G401.6 (cell line): ENCODE results near the gene PCBD2.
"Not testable (repeated sequence)": the region's sequence is repeated elsewhere in the genome, so short reads cannot be mapped to it uniquely, and the experiment has no call there.

Experiments
- FAIRE-seq: peaks from 2 replicates; lab custom pipeline; 2012; peaks lifted over from hg19 to GRCh38; lab: Jason Lieb, UNC

PCBD2 gene

DNA sequence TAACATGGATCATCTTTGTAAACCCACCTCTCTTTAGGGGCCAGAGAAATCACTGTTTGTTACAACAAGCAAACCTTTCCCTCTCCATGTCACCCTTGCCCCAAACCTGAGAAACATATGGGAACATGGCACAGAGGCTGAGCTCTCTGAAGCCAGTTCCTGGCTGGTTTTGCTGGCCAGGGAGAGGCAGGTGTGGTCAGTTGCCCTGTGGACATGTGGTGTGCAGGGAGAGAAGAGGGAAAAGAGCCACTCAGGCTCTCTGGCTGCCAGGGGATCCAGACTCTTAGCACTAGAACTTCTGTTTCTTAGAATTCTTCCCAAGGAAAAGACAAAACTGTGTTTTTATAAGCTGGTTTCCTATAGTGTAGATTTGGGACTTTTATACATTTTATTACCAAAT lies 58.2 kb downstream of the PCBD2 start:
- no peak for FAIRE-seq

- no peak for FAIRE-seq
Observed at GRCh38 chr5:134964359-134965270, 59.7 kb downstream of the PCBD2 start.

GRCh38 chr5:134965271-134965825 lies 60.4 kb downstream of the PCBD2 start:
- FAIRE-seq: no peak

GRCh38 chr5:134967607-134968006 lies 62.7 kb downstream of the PCBD2 start, which contains the start of gene CATSPER3:
CATSPER3 (plus strand) TSS chr5:134967907; CDS start chr5:134967992, 85 bp downstream.
- no peak for FAIRE-seq

DNA sequence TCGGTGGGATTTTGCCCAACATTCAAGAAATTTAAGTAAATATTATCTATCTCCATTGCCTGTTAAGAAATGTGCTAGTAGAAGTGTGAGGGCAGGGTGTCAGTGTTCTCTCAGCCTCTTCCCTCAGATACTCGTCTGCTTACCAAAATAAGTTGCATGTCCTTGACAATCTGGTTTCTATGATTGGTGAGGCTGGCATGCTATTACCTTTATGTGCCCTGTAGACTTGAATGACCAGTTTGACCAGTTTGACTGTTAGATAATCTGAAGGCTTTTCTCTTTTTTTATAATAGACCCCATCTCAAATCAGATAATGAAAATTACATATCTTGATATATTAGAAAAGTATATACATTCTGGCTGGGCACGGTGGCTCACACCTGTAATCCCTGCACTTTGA lies 63.1 kb downstream of the PCBD2 start:
- FAIRE-seq: no peak

DNA sequence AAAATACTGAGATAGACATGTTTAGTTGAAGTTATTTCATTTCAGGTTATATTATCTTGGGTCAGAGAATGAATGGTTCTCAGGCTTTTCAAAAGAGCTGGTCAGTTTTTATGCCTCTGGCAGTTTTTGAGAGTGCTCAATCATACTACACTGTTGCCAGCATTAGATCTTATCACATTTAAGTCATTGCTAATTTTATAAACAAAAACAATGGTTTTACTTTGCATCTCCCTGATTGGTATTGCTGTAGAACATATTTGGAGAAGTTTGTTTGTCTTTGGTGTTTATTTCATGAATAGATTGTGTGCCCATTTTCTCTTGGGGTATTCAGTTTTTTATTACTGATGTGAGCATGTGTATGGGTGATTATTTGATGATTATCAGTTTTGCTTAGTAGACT lies 64.2 kb downstream of the PCBD2 start:
- no peak for FAIRE-seq

DNA sequence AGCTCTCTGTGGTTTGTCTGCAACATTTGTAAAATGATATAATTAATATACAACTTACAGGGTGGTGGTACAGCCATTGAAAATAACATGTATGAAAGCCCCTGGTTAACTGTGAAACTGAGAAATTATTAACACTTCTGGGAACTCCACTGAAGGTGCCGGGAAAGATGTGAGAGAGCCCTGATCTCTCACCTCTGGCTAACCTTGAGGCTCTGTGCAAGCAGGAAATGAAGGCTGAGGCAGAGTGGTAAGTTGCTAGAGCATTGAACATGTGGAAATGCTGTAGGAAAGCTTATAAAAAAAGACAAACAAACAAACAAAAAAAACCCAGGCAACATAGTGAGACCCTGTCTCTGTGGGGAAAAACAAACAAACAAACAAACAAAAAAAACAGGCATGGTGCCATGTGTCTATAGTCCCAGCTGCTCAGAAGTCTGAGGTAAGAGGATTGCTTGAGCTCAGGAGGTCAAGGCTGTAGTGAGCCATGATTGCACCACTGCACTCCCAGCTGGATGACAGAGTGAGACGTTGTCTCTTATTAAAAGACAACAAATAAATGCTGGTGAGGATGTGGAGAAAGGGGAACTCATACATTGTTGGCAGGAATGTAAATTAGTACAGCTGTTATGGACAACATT lies 70.3 kb downstream of the PCBD2 start:
- FAIRE-seq: no peak

DNA sequence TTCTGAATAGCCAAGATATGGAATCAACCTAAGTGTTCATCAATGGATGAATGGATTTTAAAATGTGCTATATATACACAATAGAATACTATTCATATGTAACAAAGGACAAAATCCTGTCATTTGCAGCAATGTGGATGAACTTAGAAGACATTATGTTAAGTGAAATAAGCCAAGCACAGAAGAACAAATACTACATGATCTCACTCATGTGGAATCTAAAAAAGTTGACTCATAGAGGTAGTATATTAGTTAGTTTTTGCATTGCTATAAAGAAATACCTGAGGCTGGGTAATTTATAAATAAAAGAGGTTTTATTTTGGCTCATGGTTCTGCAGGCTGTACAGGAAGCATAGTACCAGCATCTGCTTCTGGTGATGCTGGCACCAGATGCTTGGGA lies 70.9 kb downstream of the PCBD2 start:
- no peak for FAIRE-seq

DNA sequence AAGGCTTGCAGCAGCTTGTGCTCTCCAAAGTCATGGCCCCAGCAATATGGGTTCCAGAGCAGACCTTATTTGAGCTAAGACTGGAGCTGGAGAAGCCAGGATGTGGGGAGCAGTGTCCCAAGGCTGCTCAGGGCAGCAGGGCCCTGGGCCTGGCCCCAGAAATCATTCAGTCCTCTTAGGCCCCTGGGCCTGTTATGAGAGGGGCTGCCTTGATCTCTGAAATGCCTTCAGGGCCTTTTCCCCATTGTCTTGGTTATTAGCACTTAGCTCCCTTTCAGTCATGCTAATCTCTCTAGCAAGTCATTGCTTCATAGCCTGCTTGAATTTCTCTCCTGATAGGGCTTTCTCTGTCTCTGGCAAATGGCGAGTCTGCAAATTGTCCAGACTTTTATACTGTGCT lies 71.9 kb downstream of the PCBD2 start:
- no peak for FAIRE-seq

DNA sequence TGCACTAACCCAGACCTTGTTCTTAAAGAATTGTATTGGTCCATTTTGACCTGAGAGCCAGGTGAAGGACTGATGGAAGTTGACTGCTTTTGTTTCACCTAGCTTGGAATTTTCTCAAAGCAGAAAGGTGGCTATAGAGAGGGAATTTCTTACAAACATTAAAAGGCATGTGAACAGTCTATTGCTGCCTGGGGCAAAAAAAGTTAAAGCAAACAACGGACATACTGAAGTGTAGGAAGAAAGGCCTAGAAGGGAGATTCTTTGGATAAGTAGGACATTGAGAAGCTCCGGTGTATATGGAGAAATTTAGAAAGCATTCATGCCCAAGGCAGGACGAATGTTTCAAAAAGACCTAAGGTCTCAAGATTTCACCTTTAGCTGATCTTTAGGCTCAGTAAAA lies 74.5 kb downstream of the PCBD2 start:
- no peak for FAIRE-seq

DNA sequence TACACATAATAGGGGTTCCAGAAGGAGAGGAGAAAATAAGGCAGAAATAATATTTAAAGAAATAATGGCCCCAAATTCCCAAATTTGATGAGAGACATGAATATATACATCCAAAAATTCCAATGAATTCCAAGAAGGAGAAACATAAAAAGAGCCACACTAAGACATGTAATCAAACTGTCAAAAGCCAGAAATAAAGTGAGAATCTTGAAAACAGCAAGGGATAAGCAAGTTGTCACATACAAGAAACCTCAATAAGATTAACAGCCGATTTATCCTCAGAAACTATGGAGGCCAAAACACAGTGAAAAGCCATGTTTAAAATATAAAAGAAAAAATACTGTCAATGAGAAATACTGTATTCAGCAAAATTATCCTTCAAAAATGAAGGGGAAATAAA lies 77.3 kb downstream of the PCBD2 start:
- no peak for FAIRE-seq

GRCh38 chr5:134989266-134989830 lies 84.4 kb downstream of the PCBD2 start:
- no peak for FAIRE-seq

- FAIRE-seq: not testable (repeated sequence)
Observed at GRCh38 chr5:134990183-134990582, 85.3 kb downstream of the PCBD2 start.

DNA sequence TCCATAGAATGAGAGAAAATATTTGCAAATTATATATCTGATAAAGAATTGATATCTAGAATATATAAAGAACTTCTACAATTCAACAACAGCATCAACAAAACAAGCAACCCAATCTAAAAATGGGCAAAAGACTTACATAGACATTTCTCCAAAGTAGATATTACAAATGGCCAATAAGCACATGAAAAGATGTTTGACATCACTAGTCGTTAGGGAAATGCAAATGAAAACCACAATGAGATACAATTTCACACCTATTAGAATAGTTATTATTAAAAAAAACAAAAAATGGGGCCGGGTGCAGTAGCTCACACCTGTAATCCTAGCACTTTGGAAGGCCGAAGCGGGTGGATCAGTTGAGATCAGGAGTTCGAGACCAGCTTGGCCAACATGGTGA lies 87.2 kb downstream of the PCBD2 start:
- no peak for FAIRE-seq

DNA sequence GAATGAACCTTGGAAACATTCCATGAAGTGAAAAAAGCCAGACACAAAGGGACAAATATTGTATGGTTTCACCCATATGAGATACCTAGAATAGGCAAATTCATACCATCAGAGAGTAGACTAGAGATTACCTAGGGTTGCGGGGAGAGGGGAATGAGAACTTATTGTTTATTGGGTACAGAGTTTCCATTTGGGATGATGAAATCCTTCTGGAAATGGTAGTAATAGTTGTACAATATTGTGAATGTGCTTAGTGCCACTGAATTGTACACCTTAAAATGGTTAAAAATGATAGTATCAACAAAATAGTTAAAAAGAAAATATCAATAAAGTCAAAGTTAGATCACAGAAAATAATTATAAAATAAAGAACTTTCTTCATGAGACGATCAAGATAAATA lies 88.2 kb downstream of the PCBD2 start:
- no peak for FAIRE-seq

DNA sequence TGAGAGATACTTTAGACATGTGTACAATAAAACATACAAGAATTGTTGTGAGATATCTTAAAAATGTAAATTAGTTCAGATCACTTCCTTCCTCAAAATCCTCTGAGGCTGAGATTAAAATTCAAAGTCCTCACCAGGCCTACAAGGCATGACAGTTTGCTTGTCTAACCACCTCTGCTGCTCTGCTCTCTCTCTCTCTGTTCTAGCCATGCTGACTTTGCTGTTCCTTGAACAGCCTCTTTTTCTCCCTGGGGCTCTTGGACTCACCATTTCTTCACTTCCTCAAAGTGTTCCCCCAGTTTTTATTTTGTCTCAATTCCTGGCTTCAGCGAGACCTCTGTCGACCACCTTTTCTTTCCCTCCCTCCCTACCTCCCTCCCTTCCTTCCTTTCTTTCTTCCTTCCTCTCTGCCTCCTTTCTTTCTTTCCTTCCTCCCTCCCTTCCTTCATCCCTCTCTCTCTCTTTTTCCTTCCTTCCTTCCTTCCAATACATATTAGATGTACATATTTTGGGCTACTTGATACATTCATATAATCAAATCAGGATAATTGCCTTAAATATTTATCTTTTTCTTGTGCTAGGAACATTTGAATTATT lies 89.7 kb downstream of the PCBD2 start:
- FAIRE-seq: no peak

- FAIRE-seq: no peak
Observed at GRCh38 chr5:134995850-134996402, 91.0 kb downstream of the PCBD2 start.

DNA sequence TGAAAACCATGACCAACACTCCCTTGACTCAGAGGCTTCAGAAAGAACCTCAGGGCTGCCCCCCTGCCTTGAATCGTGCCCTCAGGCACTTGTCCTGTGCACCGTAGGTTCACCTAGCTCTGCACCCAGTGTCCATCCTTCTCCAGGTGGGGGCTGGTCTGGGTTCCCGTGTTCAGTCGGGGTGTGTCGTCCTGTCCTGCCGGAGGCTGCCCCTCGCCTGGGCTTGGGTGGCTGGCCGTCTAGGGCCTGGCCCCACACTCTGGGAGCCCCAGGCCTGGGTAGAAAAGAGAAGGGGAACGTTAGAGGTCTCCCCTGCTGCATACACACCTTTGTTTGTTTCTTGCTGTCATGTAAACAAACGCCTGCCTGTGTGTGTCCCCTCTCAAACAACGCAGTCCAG lies 92.1 kb downstream of the PCBD2 start:
- FAIRE-seq: no peak

DNA sequence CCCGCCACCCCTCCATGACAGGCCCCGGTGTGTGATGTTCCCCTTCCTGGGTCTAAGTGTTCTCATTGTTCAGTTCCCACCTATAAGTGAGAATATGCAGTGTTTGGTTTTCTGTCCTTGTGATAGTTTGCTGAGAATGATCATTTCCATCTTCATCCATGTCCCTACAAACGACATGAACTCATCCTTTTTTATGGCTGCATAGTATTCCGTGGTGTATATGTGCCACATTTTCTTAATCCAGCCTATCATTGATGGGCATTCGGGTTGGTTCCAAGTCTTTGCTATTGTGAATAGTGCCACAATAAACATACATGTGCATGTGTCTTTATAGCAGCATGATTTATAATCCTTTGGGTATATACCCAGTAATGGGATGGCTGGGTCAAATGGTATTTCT lies 93.1 kb downstream of the PCBD2 start:
- not testable (repeated sequence) for FAIRE-seq

DNA sequence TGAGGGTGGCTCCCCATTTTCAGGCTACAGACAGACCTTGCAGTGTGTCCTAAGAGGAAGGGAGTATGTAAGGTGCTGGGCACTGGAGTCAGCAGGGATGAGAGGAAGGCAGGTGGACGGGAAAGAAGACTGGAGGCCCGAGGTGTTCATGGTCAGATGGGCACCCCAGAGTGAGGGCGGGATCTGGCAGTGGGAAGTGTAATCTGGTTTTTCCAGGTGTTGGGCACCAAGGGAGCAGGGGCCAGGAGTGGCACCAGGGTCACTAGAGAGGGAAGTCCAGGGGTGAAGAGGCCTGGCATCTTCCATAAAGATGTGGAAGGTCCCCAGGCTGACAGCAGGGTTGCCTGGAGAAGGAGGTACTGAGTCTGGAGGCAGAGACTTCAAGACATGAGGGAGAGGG lies 99.4 kb downstream of the PCBD2 start:
- FAIRE-seq: no peak

- no peak for FAIRE-seq
Observed at GRCh38 chr5:135005076-135005475, 100.1 kb downstream of the PCBD2 start.

- FAIRE-seq: no peak
Observed at GRCh38 chr5:135007305-135007704, 102.4 kb downstream of the PCBD2 start.
